IPS-18c (cell line): Measurements from ENCODE around the gene CNIH3.

Source experiments
- H3K4me3 ChIP-seq: 2 replicates; pipeline ENCODE4 v1.7.0; 2013; ENCODE audit warnings: low read depth, mild to moderate bottlenecking, low read length, moderate library complexity; ENCODE audit not compliant: insufficient read depth
- H3K9me3 ChIP-seq: one replicate; pipeline ENCODE4 v1.6.1; 2013; ENCODE audit warnings: mild to moderate bottlenecking, low read length, moderate library complexity; ENCODE audit not compliant: control insufficient read depth, insufficient read depth

Gene CNIH3

DNA sequence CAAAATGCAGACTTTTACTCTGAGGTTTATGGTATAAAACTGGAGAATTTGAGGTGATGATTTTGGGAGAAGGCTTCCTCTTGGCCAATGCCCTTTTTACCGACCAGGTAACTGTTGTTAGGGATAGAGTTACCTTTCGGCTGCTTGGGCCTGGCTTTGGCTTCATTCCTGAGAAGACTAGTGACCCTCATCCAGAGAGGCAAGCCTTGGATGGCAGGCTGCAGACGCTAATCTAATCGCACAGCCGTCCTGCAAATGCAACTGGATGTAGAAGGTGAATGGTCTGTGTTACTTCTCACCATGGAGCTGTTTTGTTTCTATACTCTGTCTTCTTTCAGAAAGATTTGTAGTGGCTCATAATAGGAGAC, 124.6 kb downstream of the CNIH3 start:
- no peak overlapping the region for H3K4me3 ChIP-seq
- H3K9me3 ChIP-seq, result no peaks in the 10 kb centered on the region

DNA sequence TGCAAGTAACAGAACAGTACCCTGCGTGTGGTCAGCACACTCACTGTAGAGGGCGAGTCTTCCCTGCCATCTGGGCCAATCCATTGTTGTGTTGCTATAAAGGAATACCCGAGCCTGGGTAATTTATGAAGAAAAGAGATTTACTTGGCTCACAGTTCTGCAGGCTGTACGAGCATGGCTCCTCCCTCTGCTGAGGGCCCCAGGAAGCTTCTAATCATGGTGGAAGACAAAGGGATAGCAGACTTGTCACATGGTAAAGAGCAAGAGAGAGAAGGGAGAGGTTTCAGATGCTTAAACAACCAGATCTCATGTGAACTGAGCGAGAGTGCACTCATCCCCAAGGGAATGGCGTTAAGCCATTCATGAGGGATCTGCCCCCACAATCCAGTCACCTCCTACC, 126.2 kb downstream of the CNIH3 start:
- Histone ChIP-seq H3K9me3 (no peaks in the 10 kb centered on the region), H3K4me3 (no peak overlapping the region)

DNA sequence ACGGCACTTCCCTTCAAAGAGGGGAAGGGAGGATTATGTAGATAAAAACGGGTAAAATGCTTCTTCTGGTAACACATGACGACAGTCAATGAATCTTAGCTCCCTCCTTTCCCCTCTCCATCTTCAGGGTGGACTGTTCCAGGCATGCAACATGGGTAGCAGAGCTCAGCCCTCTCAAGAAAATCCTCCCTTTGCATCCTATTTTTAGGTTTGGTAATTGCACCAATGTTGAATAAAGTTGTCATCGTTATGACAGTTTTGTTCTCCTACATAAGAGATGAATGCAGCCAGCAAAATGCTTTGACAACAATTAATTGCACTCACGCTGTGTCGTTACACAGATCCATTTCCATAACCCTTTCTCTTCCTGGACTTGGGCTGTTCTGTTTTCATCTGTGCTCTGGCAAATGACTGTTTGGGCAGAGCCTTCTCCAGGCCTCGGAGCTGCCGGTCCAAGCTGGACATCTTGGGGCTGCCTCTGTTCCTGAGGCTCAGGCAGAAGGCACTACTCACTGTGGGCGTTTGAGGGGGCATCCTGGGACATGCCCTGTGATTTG, 127.6 kb downstream of the CNIH3 start:
- Histone ChIP-seq H3K9me3 (no peaks in the 10 kb centered on the region), H3K4me3 (no peak overlapping the region)

DNA sequence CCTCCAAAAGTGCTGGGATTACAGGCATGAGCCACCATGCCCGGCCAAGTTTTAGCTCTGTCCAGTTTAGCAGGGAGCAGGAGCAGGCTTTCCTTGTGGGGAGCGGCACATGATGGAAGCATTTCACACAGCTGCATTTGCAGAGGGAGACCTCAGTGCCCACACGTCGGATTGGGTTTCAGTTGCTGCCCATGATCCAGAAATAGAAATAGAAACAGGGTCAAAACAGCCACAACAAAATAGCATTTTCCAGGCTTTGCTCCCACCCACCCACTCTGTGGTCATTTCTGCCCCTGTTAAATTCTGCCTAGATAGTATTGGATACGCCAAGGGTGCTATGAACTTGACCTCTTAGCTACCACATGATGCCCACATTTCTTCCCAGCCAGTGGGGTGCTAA, 128.4 kb downstream of the CNIH3 start:
- H3K4me3 ChIP-seq, result no peak overlapping the region

DNA sequence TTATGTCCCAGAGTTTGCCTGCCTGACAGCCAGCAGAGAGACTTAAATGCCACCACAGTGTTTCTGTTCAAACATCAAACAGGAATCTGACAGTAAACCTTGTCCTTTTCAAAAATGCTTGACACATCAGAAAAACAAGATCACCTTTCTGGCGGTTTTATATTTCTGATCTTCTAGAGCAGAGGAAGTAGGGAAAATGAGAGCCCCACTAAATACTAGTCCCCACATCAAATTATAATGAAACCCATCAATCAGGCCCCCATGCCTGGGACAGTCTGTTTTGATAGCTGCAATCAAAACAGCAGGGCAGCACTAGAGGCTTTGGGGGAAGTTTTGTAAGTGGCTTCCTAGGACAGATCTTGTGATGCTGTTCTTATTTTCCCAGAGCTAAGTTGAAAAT, 129.3 kb downstream of the CNIH3 start:
- H3K4me3 ChIP-seq, result no peak overlapping the region
- H3K9me3 ChIP-seq, result no peaks in the 10 kb centered on the region

More for the DNA sequence above, 128.4 kb downstream of the CNIH3 start:
- H3K9me3 ChIP-seq, result no peaks in the 10 kb centered on the region

DNA sequence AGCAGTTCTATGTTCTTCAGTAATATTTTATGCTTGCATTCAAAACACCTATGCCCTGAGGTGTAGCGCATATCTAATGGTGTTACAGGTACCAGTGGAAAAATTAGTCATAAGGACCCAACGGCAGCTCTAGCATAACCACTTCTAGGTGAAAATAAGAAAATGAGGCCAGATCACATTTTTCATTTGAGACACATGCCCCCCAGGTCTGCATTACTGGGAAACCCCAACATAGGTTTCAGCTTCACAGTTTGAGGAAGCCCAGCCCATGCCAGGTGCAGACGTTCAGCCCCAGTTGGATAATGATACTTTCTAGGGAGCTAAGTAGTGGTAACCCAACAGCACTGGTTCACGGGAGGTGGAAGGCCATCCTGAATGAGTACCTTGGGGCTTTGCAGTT, 129.8 kb downstream of the CNIH3 start:
- Histone ChIP-seq H3K4me3 (no peak overlapping the region), H3K9me3 (no peaks in the 10 kb centered on the region)

DNA sequence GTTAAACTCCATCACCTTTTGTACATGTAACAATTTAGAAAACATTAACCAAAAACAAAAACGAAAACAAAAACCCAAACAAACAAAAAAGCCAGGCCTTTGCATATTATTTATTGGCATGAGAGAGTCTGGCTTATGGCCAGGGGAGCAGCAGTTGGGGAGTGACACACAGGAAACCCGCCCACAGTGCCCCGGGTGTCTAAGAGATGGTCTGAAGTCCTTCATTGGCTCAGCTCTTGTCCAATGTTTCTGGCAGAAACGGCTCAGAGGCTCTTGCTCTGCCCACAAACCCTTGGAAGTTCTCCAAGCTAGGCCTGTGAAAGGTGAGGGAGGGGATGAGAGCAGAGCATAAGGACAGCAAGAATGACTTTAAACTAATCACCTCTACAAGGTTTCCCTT, 131.5 kb downstream of the CNIH3 start:
- Histone ChIP-seq H3K4me3 (no peak overlapping the region), H3K9me3 (no peaks in the 10 kb centered on the region)

DNA sequence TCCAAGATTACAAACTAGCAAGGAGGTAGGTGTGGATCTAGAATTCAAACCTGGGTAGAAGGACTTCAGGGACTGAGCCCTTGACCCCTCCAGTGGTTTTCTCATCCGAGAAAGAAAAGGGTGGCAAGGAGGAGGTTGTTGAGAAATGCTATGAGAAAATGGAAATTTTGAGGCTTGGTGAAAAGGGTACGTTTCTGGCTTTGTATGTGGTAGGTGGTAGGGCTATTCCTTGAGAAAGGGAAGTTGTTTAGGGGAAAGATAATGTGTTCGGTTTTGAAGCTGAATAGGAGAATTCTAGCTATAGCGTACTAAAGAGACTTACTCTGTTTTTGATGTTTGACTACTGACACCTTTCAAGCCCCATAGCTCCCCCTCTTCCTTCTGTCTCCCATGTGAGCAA, 133.8 kb downstream of the CNIH3 start:
- no peak overlapping the region for H3K4me3 ChIP-seq
- H3K9me3 ChIP-seq, result no peaks in the 10 kb centered on the region

DNA sequence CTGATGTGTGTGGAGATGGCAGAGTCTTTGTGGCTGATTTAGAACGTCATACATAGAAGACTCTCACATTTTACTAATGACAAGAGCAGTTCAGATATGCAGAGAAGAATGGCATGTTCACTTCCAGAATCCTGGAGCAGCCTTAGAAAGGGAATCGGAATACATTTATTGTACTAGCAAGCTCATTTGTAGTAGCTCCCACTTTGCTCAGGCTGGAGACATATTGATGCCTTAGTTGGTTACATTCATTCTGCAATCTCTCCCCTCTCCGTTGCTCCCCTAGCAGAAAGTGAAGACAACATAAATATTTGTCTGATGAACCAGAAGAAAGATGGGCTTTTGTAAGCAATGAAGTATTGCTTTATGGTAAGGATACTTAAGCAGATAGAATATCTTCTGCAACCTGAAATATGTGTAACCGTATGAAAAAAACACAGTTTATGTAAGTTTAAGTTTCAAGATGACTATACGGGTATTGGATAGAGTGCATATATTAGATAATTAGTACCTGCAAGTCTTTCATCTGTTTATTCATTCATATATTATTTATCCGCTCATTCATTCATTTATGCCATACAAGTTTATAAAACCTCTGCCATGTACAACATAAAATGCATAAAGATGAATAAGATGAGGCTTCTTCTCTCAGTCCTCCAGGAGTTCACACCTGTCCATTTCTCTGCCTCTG, 135.7 kb downstream of the CNIH3 start:
- Histone ChIP-seq H3K9me3 (no peaks in the 10 kb centered on the region), H3K4me3 (no peak overlapping the region)

DNA sequence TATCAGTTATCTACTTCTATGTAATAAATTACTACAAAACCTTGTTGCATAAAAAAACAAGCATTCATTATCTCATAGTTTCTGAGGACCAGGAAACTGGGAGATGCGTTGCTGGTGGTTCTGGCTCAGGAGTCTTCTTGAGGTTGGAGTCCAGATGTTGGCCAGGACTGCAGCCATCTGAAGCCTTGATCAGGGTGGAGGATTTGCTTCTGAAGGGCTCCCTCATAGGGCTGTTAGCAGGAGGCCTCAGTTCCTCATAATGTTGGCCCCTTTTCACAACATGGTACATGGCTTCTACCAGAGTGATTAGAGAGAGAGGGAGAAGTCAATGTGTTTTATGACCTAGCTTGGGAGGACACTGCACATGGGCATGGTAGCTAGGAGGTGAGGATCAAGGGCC, 137.4 kb downstream of the CNIH3 start:
- no peaks in the 10 kb centered on the region for H3K9me3 ChIP-seq

DNA sequence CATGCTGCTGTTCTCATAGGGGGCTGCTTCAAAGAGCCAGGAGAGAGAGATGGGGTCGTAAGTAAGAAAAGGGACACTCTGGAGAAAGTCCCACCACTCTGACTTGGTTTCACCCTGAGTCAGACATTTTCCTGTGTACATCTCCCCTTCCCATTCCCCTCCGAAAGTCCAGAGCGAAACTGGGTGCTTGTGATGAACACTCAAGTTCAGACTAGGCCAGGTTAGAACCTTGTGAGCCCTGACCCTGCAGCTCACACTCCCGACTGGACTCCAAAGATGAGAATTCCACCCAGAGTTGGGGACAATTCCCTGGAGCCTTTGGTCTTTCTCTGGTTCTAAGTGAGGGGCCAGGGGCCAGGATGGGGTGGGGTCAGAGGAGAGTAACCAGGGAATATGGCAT, 139.5 kb downstream of the CNIH3 start:
- Histone ChIP-seq H3K9me3 (no peaks in the 10 kb centered on the region), H3K4me3 (no peak overlapping the region)

More for the DNA sequence above, 137.4 kb downstream of the CNIH3 start:
- H3K4me3 ChIP-seq, result no peak overlapping the region

DNA sequence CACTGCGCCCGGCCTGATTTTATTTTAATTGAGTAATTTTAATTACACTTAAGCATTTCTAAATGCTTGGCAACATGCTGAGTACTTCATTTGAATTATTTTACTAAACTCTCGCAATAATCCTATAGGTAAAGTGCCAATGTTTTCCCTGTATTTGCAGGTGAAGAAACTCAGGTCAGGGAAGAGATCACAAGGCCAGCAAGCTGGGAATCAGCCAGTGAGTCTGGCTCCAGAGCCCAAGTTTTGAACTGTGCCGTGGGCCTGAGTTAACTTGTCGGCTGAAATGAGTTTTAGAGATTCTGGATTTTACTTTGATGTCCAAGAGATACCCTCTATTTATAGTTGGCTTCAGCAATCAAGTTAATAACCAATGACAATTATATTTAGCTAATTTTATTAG, 141.4 kb downstream of the CNIH3 start:
- no peaks in the 10 kb centered on the region for H3K9me3 ChIP-seq

DNA sequence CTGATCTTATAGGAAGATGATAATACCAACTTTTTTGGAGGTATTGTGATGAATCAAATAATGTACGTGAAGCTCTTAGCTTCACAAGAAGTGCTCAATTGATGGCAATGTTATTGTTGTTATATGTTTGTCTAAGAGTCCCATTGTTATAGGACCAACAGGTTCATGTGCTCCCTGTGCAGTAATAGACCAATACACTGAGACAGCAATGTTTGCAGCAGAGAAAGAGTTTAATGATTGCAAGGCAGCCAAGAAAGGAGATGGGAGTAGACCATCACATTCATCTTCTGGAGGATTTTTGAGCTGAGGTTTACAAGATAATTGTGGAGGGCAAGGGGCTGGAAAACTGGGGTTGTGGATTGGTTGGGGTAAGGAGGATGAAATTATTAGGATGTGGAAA, 143.0 kb downstream of the CNIH3 start:
- Histone ChIP-seq H3K4me3 (no peak overlapping the region), H3K9me3 (no peaks in the 10 kb centered on the region)

More for the DNA sequence above, 141.4 kb downstream of the CNIH3 start:
- no peak overlapping the region for H3K4me3 ChIP-seq

DNA sequence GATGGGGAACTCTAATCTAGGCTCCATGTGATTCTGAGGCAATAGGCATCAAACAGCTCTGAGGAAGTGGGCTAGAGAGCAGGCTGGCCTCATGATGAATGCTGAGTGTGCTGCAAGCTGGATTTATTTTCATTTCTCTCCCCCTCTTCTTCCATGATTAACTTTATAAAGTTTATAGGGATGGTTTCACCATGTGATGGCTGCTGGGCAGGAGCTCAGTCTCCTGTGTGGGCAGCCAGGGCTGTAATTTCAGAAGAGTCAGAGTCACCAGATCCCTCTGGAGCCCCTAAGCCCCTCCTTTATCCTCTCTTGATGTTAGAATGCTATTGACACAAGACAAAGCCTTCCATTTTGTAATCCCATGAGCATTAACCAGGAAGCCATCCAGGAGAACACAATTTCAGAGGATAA, 143.6 kb downstream of the CNIH3 start:
- Histone ChIP-seq H3K9me3 (no peaks in the 10 kb centered on the region), H3K4me3 (no peak overlapping the region)

DNA sequence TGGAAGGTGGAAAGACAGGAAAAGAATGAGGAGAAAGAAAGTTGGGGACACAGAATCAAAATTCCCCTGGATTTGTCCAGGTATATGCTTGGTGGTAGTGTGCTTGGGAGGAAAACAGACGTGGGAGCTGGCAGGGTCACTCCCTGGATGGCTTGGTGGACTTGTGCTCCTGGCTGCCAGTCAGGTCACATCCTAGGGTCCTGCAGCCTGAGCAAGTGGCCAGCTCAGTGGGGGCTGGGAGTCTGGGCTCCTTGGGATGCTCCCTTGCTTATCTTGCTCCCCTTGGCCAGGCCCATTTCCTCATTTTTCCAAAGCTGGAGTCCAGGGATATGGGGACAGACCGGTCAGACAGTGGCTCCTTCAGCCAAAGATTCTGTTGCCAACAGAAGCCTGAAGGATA, 144.0 kb downstream of the CNIH3 start:
- Histone ChIP-seq H3K9me3 (no peaks in the 10 kb centered on the region), H3K4me3 (no peak overlapping the region)

DNA sequence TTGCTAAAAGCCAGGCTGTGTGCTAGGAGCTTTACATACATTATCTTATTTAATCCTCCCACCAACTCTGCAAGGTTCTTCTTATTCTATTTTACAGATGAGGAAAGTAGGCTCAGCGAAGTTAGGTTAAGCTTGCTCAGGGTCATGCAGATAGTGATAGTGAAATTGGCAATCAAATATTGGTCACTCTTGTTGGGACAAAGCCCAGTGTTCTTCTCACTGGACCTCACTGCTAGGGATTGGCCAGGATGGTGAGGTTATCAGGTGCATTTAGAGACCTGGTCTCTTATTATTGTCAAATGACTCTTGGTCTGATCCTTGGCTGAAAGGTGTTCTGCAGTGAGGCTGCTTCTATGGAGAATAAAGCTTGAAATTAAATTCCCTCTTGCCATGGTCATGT, 145.1 kb downstream of the CNIH3 start:
- H3K4me3 ChIP-seq, result no peak overlapping the region
- H3K9me3 ChIP-seq, result no peaks in the 10 kb centered on the region

DNA sequence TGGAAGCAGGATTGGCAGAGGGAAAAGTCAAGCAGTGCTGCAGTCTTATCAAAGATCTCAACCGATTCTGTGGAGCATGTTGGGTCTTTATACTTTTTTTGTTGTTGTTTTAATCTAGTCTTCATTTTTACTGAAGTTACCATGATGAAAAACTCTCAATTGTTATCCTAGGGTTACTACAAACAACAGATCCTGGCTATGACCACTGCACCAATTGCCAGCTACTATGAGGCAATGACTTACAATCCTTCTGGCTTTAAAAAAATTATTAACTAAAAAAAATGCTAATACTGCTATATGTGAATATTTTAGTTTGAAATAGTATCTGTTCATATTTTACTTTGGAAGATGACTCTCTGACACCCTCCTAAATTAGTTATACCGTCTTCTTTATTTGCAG, 145.9 kb downstream of the CNIH3 start:
- H3K4me3 ChIP-seq, result no peak overlapping the region

DNA sequence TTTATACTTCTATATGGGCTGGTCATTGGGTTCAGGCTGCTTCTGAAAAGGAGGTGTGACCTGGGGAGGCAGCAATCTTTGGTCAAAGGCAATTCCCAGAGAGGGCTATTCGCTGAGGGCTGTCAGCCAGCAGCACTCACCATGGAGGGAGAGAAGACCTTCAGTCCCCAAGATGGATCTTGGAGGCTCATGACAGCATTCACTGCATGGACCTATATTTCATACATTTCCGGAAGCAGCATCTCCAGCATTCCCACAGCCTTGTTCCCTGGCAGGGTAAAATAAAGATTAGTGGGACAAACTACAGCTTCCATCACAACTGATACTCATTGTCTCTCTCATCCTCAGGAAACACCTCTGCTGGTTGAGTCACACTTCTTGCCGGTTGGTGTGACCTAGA, 146.6 kb downstream of the CNIH3 start:
- Histone ChIP-seq H3K4me3 (no peak overlapping the region), H3K9me3 (no peaks in the 10 kb centered on the region)

More for the DNA sequence above, 145.9 kb downstream of the CNIH3 start:
- H3K9me3 ChIP-seq, result no peaks in the 10 kb centered on the region
